ENCODE results near the gene GDI1. TPM values are rescaled to one million over a fixed set of nuclear protein-coding genes. Genes with fewer than 3 reads are reported as not detected.

GDI1 gene
- total and polyA plus RNA-seq, 2 of the 8 experiments (the other 6 are each of a cell fraction or from before 2014, with no cell fraction given): 83.1 to 136 TPM

GRCh38 chrX:154469880-154470279 lies 32.9 kb downstream of the GDI1 start:
- Histone ChIP-seq H3K4me3 (ENCODE audit: extremely low read depth in 1 of 4, insufficient read depth in 2 of 4, low read depth in 3 of 4, low read length in 4 of 4) (no peak overlapping the region), H3K4ac (replicated peaks; ENCODE audit: insufficient read length, low read depth, low read length) (no peak overlapping the region), H2AK5ac (ENCODE audit: low read depth, low read length) (no peak overlapping the region), H2BK15ac (ENCODE audit: low read length) (no peak overlapping the region), H4K91ac (replicated peaks; ENCODE audit: insufficient read length, low read length) (no peak overlapping the region), H3K18ac (ENCODE audit: extremely low read depth, low read length) (no peak overlapping the region), H2BK120ac (replicated peaks; ENCODE audit: low read depth, low read length) (no peak overlapping the region), H3K79me2 (ENCODE audit: control insufficient read depth in 1 of 2, insufficient read depth in 2 of 2, low read length in 2 of 2) (no peaks in the 10 kb centered on the region), H4K20me1 (replicated peaks in 1 of 2; ENCODE audit: control insufficient read depth in 1 of 2, insufficient read depth in 2 of 2, low read length in 2 of 2) (no peaks in the 10 kb centered on the region), H3K14ac (ENCODE audit: insufficient read length) (no peak overlapping the region), H4K8ac (ENCODE audit: extremely low read depth, insufficient read depth, low read length) (no peak overlapping the region), H3K23ac (ENCODE audit: insufficient read length) (no peak overlapping the region), H3K79me1 (ENCODE audit: low read depth, low read length) (no peaks in the 10 kb centered on the region), H3K23me2 (ENCODE audit: low read depth, low read length) (no peaks in the 10 kb centered on the region), H3K56ac (replicated peaks; ENCODE audit: insufficient read length, low read depth, low read length) (no peak overlapping the region), H4K5ac (ENCODE audit: insufficient read length, low read depth, low read length) (no peak overlapping the region), H2BK5ac (ENCODE audit: low read depth, low read length) (no peak overlapping the region), H3K27me3 (replicated peaks in 1 of 4; ENCODE audit: control insufficient read depth in 3 of 4, extremely low read depth in 1 of 4, insufficient read depth in 3 of 4, low read length in 3 of 4) (no peaks in the 10 kb centered on the region), H3K4me2 (ENCODE audit: insufficient read depth in 1 of 2, low read depth in 2 of 2, low read length in 2 of 2) (no peak overlapping the region), H3K36me3 (ENCODE audit: control insufficient read depth in 2 of 4, insufficient read depth in 4 of 4, low read length in 3 of 4) (peaks cover 0 to 29% (median 5%) of the 10 kb centered on the region in 4 experiments; a peak in 5 of 8 replicates), H3K4me1 (replicated peaks in 1 of 4; ENCODE audit: control insufficient read depth in 3 of 4, insufficient read depth in 4 of 4, low read length in 3 of 4) (no peaks in the 10 kb centered on the region), H2BK12ac (ENCODE audit: low read depth, low read length) (no peak overlapping the region), H3K27ac (ENCODE audit: low read depth, low read length) (no peak overlapping the region), H3K9ac (replicated peaks in 1 of 4; ENCODE audit: extremely low read depth in 1 of 4, low read depth in 3 of 4, low read length in 3 of 4) (no peak overlapping the region), H2BK20ac (ENCODE audit: low read length) (no peak overlapping the region), H3K9me3 (ENCODE audit: insufficient read depth in 2 of 2, low read depth in 1 of 2, low read length in 1 of 2) (no peaks in the 10 kb centered on the region), H2AFZ (ENCODE audit: low read length) (no peak overlapping the region)
- ChIA-PET POLR2A (ENCODE audit: partially characterized antibody) (interaction anchor here (1.2 kb wide), 1 partner anchor 9 kb away, joined by 3 read pairs; no protein-coding TSS in a partner anchor), CTCF (ENCODE audit: partially characterized antibody) (interaction anchor here (1.0 to 1.1 kb wide), 2 partner anchors 9 to 64 kb away, joined by 3 read pairs; no protein-coding TSS in a partner anchor)
- no peak for FAIRE-seq
- DNase-seq (ENCODE audit: low read depth in 1 of 2, low spot score in 2 of 2): no peak
- 100% methylated on average over 1 of the region's 18 CpGs; no CpG with 5 or more reads in 1 of the 2 experiments for WGBS, 2 experiments (ENCODE audit: extremely low coverage in 1 of 2, insufficient coverage in 1 of 2, insufficient read length in 1 of 2, insufficient replicate concordance in 2 of 2, low coverage in 1 of 2, low lambda C conversion rate in 2 of 2, missing lambda C conversion rate in 1 of 2)
- no peak for TF ChIP-seq HDAC6 (IDR thresholded peaks at IDR 0.05; ENCODE audit: low read depth, low read length)
- no peak for TF ChIP-seq ZNF274 (IDR thresholded peaks at IDR 0.05; ENCODE audit: borderline replicate concordance, extremely low read depth, low read length)
- no peak for TF ChIP-seq CTCF (IDR thresholded peaks at IDR 0.05; ENCODE audit: control extremely low read depth in 1 of 3, insufficient read depth in 1 of 3, low read depth in 1 of 3, low read length in 3 of 3)
- TF ChIP-seq, protein P1, sequence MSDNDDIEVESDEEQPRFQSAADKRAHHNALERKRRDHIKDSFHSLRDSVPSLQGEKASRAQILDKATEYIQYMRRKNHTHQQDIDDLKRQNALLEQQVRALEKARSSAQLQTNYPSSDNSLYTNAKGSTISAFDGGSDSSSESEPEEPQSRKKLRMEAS (IDR thresholded peaks at IDR 0.05): no peak
- TF ChIP-seq POLR2A (IDR thresholded peaks at IDR 0.05; ENCODE audit: control extremely low read depth in 1 of 2, low read depth in 2 of 2, low read length in 2 of 2): no peak
- TF ChIP-seq SIX5 (IDR thresholded peaks at IDR 0.05; ENCODE audit: low read depth, low read length): no peak
- no peak for TF ChIP-seq TAF7 (optimal IDR thresholded peaks at IDR 0.05; ENCODE audit: borderline replicate concordance, low read depth, low read length)
- TF ChIP-seq NANOG (IDR thresholded peaks at IDR 0.05; ENCODE audit: insufficient read depth, low read depth, low read length, poor library complexity, severe bottlenecking): no peak
- TF ChIP-seq KDM5A (IDR thresholded peaks at IDR 0.05; ENCODE audit: low read length): no peak
- no peak for TF ChIP-seq RAD21 (IDR thresholded peaks at IDR 0.05 in 1 of 2, conservative IDR thresholded peaks at IDR 0.05 in 1 of 2; ENCODE audit: low read depth in 2 of 2, low read length in 2 of 2)
- TF ChIP-seq TCF12 (IDR thresholded peaks at IDR 0.05; ENCODE audit: low read depth, low read length): no peak

Measured in H1 (cell line).